Epithelial cell of proximal tubule (primary cell): ENCODE results near the gene C2CD2. TPM values are rescaled to one million over a fixed set of nuclear protein-coding genes. Genes with fewer than 3 reads are reported as not detected.

Experiments used
- DNase-seq: peaks from one replicate; pipeline ENCODE4 v3.0.0-alpha.2; 2011; ENCODE audit warnings: low read depth
- H3K4me3 ChIP-seq: 2 replicates; pipeline ENCODE4 v1.5.1; 2011; ENCODE audit warnings: low read depth, mild to moderate bottlenecking, low read length
- CTCF ChIP-seq: conservative IDR thresholded peaks from 2 replicates; pipeline ENCODE4 v1.5.1; 2012; ENCODE audit warnings: low read depth, mild to moderate bottlenecking, low read length
- total RNA-seq: library from RNA; depleted of rRNA; stranded (reverse); fragments of >200 nt; gene quantifications from 2 replicates; pipeline ENCODE4 v1.2.3, GENCODE V29; 2015

Gene C2CD2
- total RNA-seq, 1 donor from 2014 or later, result 7.1 TPM

- TF ChIP-seq CTCF, result no peak
- no peak overlapping the region for H3K4me3 ChIP-seq
- DNase-seq, result no peak
These were observed 89.4 kb downstream of the C2CD2 start for GRCh38 chr21:41864311-41865001.

- no peak for TF ChIP-seq CTCF
- no peak overlapping the region for H3K4me3 ChIP-seq
- DNase-seq, result no peak
These were observed 90.4 kb downstream of the C2CD2 start for GRCh38 chr21:41863439-41863740.

- no peak for DNase-seq
- H3K4me3 ChIP-seq, result no peak overlapping the region
- no peak for TF ChIP-seq CTCF
These were observed 91.8 kb downstream of the C2CD2 start for GRCh38 chr21:41861987-41862386.

GRCh38 chr21:41861255-41861654, 92.6 kb downstream of the C2CD2 start:
- no peak overlapping the region for H3K4me3 ChIP-seq
- no peak for DNase-seq
- TF ChIP-seq CTCF, result no peak

- no peak overlapping the region for H3K4me3 ChIP-seq
- no peak for DNase-seq
- TF ChIP-seq CTCF, result no peak
These were observed 94.4 kb downstream of the C2CD2 start for GRCh38 chr21:41859297-41859980.

- no peak for TF ChIP-seq CTCF
- H3K4me3 ChIP-seq, result no peak overlapping the region
- no peak for DNase-seq
These were observed 95.1 kb downstream of the C2CD2 start for GRCh38 chr21:41858466-41859296.
